ENCODE measurements around the gene SFTA2.

SFTA2 gene

GRCh38 chr6:30931969-30932645, at the start of gene SFTA2:
Gene SFTA2 (minus strand): TSS chr6:30932170. CDS start chr6:30932096, 74 bp downstream.
- no peaks in the 10 kb centered on the region for H3K27me3 ChIP-seq (replicated peaks; ENCODE audit: control insufficient read depth, insufficient read depth, low read length)
- no peaks in the 10 kb centered on the region; the same call in none of the 2 replicates for H3K36me3 ChIP-seq (ENCODE audit: control insufficient read depth, insufficient read depth, low read length)
- TF ChIP-seq CTCF (IDR thresholded peaks at IDR 0.05; ENCODE audit: insufficient read depth, low read length, poor library complexity, severe bottlenecking), result no peak
- no peak for DNase-seq (ENCODE audit: extremely low read depth, insufficient read length)
- no peak within 1 kb of the TSS for H3K4me3 ChIP-seq (replicated peaks; ENCODE audit: low read depth, low read length)

- no peak for DNase-seq (ENCODE audit: extremely low read depth, insufficient read length)
- Histone ChIP-seq H3K4me3 (replicated peaks; ENCODE audit: low read depth, low read length) (no peak overlapping the region), H3K27me3 (replicated peaks; ENCODE audit: control insufficient read depth, insufficient read depth, low read length) (no peaks in the 10 kb centered on the region; the same call in 1 of the 2 replicates), H3K36me3 (ENCODE audit: control insufficient read depth, insufficient read depth, low read length) (no peaks in the 10 kb centered on the region)
- TF ChIP-seq CTCF (IDR thresholded peaks at IDR 0.05; ENCODE audit: insufficient read depth, low read length, poor library complexity, severe bottlenecking), result no peak
Observed at GRCh38 chr6:30979690-30980089, 47.7 kb upstream of the SFTA2 start.

- TF ChIP-seq CTCF (IDR thresholded peaks at IDR 0.05; ENCODE audit: insufficient read depth, low read length, poor library complexity, severe bottlenecking), result no peak
- no peak overlapping the region for H3K4me3 ChIP-seq (replicated peaks; ENCODE audit: low read depth, low read length)
- no peaks in the 10 kb centered on the region; the same call in 1 of the 2 replicates for H3K27me3 ChIP-seq (replicated peaks; ENCODE audit: control insufficient read depth, insufficient read depth, low read length)
- no peak for DNase-seq (ENCODE audit: extremely low read depth, insufficient read length)
- H3K36me3 ChIP-seq (ENCODE audit: control insufficient read depth, insufficient read depth, low read length), result no peaks in the 10 kb centered on the region
Observed at GRCh38 chr6:30979141-30979540, 47.2 kb upstream of the SFTA2 start.

- no peak for TF ChIP-seq CTCF (IDR thresholded peaks at IDR 0.05; ENCODE audit: insufficient read depth, low read length, poor library complexity, severe bottlenecking)
- Histone ChIP-seq H3K27me3 (replicated peaks; ENCODE audit: control insufficient read depth, insufficient read depth, low read length) (no peaks in the 10 kb centered on the region), H3K4me3 (replicated peaks; ENCODE audit: low read depth, low read length) (no peak overlapping the region), H3K36me3 (ENCODE audit: control insufficient read depth, insufficient read depth, low read length) (no peaks in the 10 kb centered on the region)
- DNase-seq (ENCODE audit: extremely low read depth, insufficient read length), result no peak
Observed at GRCh38 chr6:30974490-30975252, 42.7 kb upstream of the SFTA2 start.

GRCh38 chr6:30972816-30973215, 40.8 kb upstream of the SFTA2 start:
- no peak for TF ChIP-seq CTCF (IDR thresholded peaks at IDR 0.05; ENCODE audit: insufficient read depth, low read length, poor library complexity, severe bottlenecking)

More at GRCh38 chr6:30972816-30973215, 40.8 kb upstream of the SFTA2 start:
- Histone ChIP-seq H3K36me3 (ENCODE audit: control insufficient read depth, insufficient read depth, low read length) (no peaks in the 10 kb centered on the region), H3K27me3 (replicated peaks; ENCODE audit: control insufficient read depth, insufficient read depth, low read length) (no peaks in the 10 kb centered on the region), H3K4me3 (replicated peaks; ENCODE audit: low read depth, low read length) (no peak overlapping the region)
- DNase-seq (ENCODE audit: extremely low read depth, insufficient read length), result no peak

All from GM06990 (cell line).